Nephron progenitor cell (in vitro differentiated cells): ENCODE data around the gene AP1AR.
"Not testable (repeated sequence)": the region's sequence is repeated elsewhere in the genome, so short reads cannot be mapped to it uniquely, and the experiment has no call there.

Source experiments
- DNase-seq: peaks from one replicate; pipeline ENCODE4 v3.0.0; 2021
- H3K27ac Mint-ChIP-seq: 2 replicates; pipeline ENCODE4 v1.8.0; 2021; ENCODE audit warnings: mild to moderate bottlenecking, moderate library complexity, mixed read lengths
- H3K27me3 Mint-ChIP-seq: 2 replicates; pipeline ENCODE4 v1.8.0; 2021; ENCODE audit warnings: mild to moderate bottlenecking, low read depth, mixed read lengths; ENCODE audit not compliant: poor library complexity
- H3K36me3 Mint-ChIP-seq: 2 replicates; pipeline ENCODE4 v1.8.0; 2021; ENCODE audit warnings: low read depth, mixed read lengths
- H3K4me1 Mint-ChIP-seq: 2 replicates; pipeline ENCODE4 v1.8.0; 2021; ENCODE audit warnings: mixed read lengths
- H3K4me3 Mint-ChIP-seq: 2 replicates; pipeline ENCODE4 v1.8.0; 2021; ENCODE audit warnings: mild to moderate bottlenecking, moderate library complexity, mixed read lengths
- H3K9me3 Mint-ChIP-seq: 2 replicates; pipeline ENCODE4 v1.8.0; 2021; ENCODE audit warnings: mild to moderate bottlenecking, moderate library complexity, mixed read lengths
- TF ChIP-seq, protein P1 (sequence below): fragments of 200-600 bp; sonication (generic); IDR thresholded peaks from 2 replicates; pipeline ENCODE4 v1.5.0; 2021; ENCODE audit warnings: antibody characterized with exemption

The AP1AR gene

DNA sequence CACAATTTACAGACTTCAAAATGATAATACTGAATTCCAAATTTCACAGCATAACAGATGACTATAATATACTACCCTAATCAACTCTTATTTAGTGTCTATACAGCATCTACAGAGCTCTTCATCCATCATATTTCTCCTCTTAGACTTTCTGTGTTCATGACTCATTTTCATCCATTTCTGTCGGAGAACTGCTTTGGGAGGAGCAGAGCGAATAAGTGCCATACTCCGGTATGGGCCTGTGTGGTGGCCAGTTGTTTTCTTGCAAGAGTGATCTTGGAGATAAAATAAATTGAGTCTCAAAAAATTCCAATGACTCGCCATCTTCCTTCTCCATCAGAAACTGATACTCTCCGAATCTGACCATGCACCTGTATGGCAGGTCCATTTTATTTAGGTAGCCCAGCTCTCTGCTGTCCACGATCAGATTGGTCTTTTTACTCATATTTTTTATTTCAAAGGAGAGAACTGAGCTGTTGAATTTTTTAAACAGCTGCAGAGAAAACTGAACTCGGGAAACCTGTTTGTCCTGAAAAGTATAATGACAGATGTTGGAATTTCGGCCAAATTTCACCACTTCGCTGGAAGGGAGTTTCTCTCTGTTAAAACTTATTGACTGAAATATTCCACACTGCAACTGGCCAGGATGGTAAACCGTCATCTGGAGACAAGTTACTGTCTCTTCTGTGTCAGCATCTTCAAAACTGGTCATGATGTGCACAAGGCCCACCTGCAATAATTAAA is 46.3 kb downstream of the AP1AR start:
- Mint-ChIP-seq H3K27ac (no peak overlapping the region), H3K4me1 (peaks cover 2% of the 10 kb centered on the region), H3K36me3 (peaks cover 69% of the 10 kb centered on the region), H3K27me3 (peaks cover 3% of the 10 kb centered on the region), H3K4me3 (no peak overlapping the region), H3K9me3 (peaks cover 21% of the 10 kb centered on the region)
- TF ChIP-seq, protein P1, sequence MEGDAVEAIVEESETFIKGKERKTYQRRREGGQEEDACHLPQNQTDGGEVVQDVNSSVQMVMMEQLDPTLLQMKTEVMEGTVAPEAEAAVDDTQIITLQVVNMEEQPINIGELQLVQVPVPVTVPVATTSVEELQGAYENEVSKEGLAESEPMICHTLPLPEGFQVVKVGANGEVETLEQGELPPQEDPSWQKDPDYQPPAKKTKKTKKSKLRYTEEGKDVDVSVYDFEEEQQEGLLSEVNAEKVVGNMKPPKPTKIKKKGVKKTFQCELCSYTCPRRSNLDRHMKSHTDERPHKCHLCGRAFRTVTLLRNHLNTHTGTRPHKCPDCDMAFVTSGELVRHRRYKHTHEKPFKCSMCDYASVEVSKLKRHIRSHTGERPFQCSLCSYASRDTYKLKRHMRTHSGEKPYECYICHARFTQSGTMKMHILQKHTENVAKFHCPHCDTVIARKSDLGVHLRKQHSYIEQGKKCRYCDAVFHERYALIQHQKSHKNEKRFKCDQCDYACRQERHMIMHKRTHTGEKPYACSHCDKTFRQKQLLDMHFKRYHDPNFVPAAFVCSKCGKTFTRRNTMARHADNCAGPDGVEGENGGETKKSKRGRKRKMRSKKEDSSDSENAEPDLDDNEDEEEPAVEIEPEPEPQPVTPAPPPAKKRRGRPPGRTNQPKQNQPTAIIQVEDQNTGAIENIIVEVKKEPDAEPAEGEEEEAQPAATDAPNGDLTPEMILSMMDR = no peak
- no peak for DNase-seq

DNA sequence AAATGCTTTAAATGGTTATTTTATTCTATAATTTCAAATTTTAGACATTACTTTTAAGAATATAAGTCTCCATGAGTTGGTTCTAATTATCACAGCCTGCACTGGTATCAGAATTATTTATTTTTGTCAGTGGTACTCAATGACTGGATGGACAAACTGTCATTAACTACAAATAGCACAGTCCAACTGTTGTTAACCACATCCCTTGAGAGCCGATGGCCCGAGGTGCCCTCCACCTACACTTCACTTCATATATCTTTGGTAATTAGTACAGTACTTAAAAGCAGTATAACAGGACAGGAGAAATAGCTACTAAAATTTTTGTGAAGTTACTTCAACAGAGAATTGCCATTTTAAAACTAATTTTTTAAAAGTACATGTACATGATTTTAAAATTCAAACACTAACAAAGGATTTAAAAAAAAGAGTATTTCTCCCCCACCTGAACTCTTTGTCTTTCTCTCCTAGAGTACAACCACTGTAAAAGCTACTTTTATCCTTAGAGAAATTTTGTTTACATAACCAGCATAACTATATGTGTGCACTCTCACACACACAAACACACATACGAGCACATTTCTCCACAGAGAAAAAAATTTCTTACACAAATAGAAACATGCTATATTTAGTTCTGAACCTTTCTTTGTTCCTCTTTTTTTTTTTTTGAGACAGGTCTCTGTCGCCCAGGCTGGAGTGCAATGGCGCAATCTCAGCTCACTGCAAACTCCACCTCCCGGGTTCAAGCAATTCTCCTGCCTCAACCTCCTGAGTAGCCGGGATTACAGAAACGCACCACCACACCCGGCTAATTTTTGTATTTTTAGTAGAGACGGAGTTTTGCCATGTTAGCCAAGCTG is 47.7 kb downstream of the AP1AR start:
- peaks cover 3% of the 10 kb centered on the region for H3K27me3 Mint-ChIP-seq
- DNase-seq = no peak
- H3K4me3 Mint-ChIP-seq = no peak overlapping the region
- H3K27ac Mint-ChIP-seq = no peak overlapping the region
- TF ChIP-seq, protein P1 = no peak
- H3K9me3 Mint-ChIP-seq = peaks cover 21% of the 10 kb centered on the region
- H3K36me3 Mint-ChIP-seq = peaks cover 59% of the 10 kb centered on the region
- H3K4me1 Mint-ChIP-seq = peaks cover 16% of the 10 kb centered on the region

DNA sequence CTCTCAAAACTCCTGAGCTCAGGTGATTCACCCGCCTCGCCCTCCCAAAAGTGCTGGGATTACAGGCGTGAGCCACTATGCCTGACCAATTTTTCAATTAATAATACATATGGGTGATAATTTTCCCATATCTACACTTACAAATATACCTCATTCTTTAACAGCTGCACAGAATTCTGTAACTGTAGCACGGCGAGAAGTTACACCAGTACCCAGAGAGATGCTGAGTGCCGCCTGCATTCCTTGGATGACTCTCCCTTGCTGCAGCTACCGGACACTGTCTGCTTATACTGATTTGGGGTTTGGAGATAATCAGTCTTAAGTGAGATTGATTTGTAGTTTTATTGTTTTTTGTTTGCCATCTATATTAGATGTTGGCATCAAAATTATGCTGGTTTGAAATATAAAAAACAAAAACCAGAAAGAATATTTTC is 48.3 kb downstream of the AP1AR start:
- Mint-ChIP-seq H3K4me3 (no peak overlapping the region), H3K36me3 (peaks cover 55% of the 10 kb centered on the region), H3K9me3 (peaks cover 21% of the 10 kb centered on the region), H3K27me3 (peaks cover 3% of the 10 kb centered on the region), H3K4me1 (peaks cover 23% of the 10 kb centered on the region), H3K27ac (no peak overlapping the region)
- TF ChIP-seq, protein P1 = no peak
- DNase-seq = no peak

DNA sequence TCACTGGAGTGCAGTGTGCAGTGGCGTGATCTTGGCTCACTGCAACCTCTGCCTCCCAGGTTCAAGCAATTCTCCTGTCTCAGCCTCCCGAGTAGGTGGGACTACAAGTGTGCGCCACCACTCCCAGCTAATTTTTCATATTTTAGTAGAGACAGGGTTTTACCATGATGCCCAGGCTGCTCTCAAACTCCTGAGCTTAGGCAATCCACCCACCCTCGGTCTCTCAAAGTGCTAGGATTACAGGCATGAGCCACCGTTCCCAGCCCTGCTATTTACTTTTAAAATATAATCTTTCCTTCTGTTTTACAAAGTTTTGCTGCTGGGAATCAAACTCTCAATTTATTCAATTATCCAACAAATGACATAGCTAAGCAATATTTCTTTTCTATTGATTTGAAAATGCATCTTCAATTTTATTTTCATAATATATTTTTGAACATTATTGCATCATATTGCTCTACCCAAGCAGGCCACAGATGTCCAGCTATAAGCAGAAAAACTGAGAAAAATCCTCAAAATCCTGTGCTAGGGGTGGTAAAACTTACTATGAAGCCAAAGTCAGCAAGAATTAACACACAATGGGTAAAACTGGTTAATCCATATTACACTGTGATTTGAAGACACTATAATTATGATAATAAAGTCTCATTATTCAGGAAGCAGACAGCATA is 48.9 kb downstream of the AP1AR start:
- Mint-ChIP-seq H3K4me1 (peaks cover 25% of the 10 kb centered on the region), H3K36me3 (peaks cover 48% of the 10 kb centered on the region), H3K9me3 (peaks cover 21% of the 10 kb centered on the region), H3K27ac (no peak overlapping the region), H3K4me3 (no peak overlapping the region), H3K27me3 (peaks cover 3% of the 10 kb centered on the region)
- no peak for DNase-seq
- TF ChIP-seq, protein P1 = no peak

GRCh38 chr4:112281895-112282398 is 50.4 kb downstream of the AP1AR start:
- not testable (repeated sequence) for H3K4me3 Mint-ChIP-seq, H3K27me3 Mint-ChIP-seq, DNase-seq, H3K27ac Mint-ChIP-seq
- Mint-ChIP-seq H3K9me3 (peaks cover 24% of the 10 kb centered on the region), H3K36me3 (peaks cover 38% of the 10 kb centered on the region), H3K4me1 (peaks cover 25% of the 10 kb centered on the region)
